Measurements from ENCODE around the gene TCTN1.

Gene TCTN1

GRCh38 chr12:110686294-110686903, 72.5 kb downstream of the TCTN1 start:
- no peak for DNase-seq

GRCh38 chr12:110687396-110688169, 73.7 kb downstream of the TCTN1 start:
- no peak for DNase-seq

- DNase-seq: no peak
These were observed 74.7 kb downstream of the TCTN1 start, which contains the start of gene HVCN1 for GRCh38 chr12:110688446-110689280. Gene HVCN1, minus strand, starts transcription at chr12:110689115. Its CDS starts 5,870 bp downstream, at chr12:110683245.

GRCh38 chr12:110689281-110690126, 75.6 kb downstream of the TCTN1 start:
- no peak for DNase-seq

- DNase-seq: no peak
These were observed 76.2 kb downstream of the TCTN1 start for GRCh38 chr12:110690127-110690430.

- DNase-seq: no peak
These were observed 79.8 kb downstream of the TCTN1 start for GRCh38 chr12:110693731-110694130.

GRCh38 chr12:110694330-110694901, 80.5 kb downstream of the TCTN1 start:
- no peak for DNase-seq

- no peak for DNase-seq
These were observed 82.4 kb downstream of the TCTN1 start for GRCh38 chr12:110696283-110696682.

GRCh38 chr12:110697236-110697635, 83.3 kb downstream of the TCTN1 start:
- no peak for DNase-seq

GRCh38 chr12:110698171-110698902, 84.4 kb downstream of the TCTN1 start:
- peak; percentile 9 for DNase-seq

All from NCI-H446 treated with DMSO at 0.1 percent for 48 hours (cell line).